Adipocyte (in vitro differentiated cells): ENCODE measurements around the gene TMPRSS11D.

Experiments
- DNase-seq: peaks from one replicate; pipeline ENCODE4 v3.0.0-alpha.2; 2015; ENCODE audit warnings: low read depth
- H3K27me3 ChIP-seq: replicated peaks from 2 replicates; pipeline ENCODE4 v1.7.0; 2013; ENCODE audit warnings: mild to moderate bottlenecking, low read length, moderate library complexity; ENCODE audit not compliant: control insufficient read depth, insufficient read depth
- H3K36me3 ChIP-seq: 2 replicates; pipeline ENCODE4 v1.7.0; 2013; ENCODE audit warnings: low read length, mild to moderate bottlenecking, moderate library complexity; ENCODE audit not compliant: control insufficient read depth, insufficient read depth, severe bottlenecking
- H3K4me1 ChIP-seq: 2 replicates; pipeline ENCODE4 v1.7.0; 2013; ENCODE audit warnings: mild to moderate bottlenecking, low read length, moderate library complexity; ENCODE audit not compliant: control insufficient read depth, insufficient read depth
- H3K4me3 ChIP-seq: 2 replicates; pipeline ENCODE4 v1.7.0; 2013; ENCODE audit warnings: mild to moderate bottlenecking, low read length, moderate library complexity
- H3K9ac ChIP-seq: 2 replicates; pipeline ENCODE4 v1.7.0; 2013; ENCODE audit warnings: mild to moderate bottlenecking, low read length, moderate library complexity
- H3K9me3 ChIP-seq: 2 replicates; pipeline ENCODE4 v1.7.0; 2013; ENCODE audit warnings: mild to moderate bottlenecking, low read length, moderate library complexity; ENCODE audit not compliant: control insufficient read depth

Gene TMPRSS11D

DNA sequence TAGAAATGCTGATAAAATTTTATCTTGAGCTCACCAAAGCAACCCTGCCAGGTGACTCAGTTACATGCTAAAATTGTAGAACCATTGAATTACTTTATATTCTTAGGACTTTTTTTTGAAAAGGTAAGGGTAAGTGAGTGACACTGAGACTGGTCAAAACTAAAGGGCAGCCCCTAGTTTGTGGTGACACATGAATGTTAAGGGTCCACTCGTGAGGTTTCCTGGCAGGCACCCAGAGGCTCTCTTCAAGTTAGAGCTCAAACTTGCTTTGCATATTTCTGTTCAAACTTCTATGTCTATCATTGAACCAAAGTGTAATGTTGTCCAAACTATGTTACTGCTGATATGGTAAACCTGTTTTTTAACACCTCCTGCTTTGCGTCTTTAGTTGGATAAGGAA, 30.5 kb downstream of the TMPRSS11D start:
- no peaks in the 10 kb centered on the region for H3K4me1 ChIP-seq

DNA sequence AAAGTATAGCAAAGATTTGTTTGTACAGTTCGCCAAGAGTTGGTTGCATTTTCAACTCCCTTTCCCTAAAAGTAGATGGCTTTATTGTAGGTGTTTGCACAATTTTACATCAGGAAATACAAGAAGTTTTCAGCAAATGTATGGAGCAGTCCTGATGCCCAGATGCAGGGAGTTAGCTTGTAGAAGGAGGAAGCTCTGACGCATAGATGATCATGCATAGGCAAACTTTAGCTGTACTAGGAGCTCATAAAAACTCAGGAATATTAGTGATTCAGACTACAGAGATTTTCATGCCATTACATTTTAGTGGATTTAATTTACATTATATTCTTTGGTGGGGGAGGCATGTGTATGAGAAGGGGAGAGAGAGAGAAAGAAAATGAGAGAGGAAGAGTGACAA, 62.9 kb downstream of the TMPRSS11D start:
- H3K36me3 ChIP-seq, result no peaks in the 10 kb centered on the region
- H3K4me1 ChIP-seq, result no peaks in the 10 kb centered on the region
- no peak overlapping the region for H3K4me3 ChIP-seq
- H3K27me3 ChIP-seq, result no peaks in the 10 kb centered on the region
- no peak overlapping the region for H3K9ac ChIP-seq
- no peaks in the 10 kb centered on the region for H3K9me3 ChIP-seq
- no peak for DNase-seq

More for the DNA sequence above, 30.5 kb downstream of the TMPRSS11D start:
- Histone ChIP-seq H3K4me3 (no peak overlapping the region), H3K9me3 (no peaks in the 10 kb centered on the region), H3K27me3 (no peaks in the 10 kb centered on the region), H3K9ac (no peak overlapping the region), H3K36me3 (no peaks in the 10 kb centered on the region)
- DNase-seq, result no peak

DNA sequence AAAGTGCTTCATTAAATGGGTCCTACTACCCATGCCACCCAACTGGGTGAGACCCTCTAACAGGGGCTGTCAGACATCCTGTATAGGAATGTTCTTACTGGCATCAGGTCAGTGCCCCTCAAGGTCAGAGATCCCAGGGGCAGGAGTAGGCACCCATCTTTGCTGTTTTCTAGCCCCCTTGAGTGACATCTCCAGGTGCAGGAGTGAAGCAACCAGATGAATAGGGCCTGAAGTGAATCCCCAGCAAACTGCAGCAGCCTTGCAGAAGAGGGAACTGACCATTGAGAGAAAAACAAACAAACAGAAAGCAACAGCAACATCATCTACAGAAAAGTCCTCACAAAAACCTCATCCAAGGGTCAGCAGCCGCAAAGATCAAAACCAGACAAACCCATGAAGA, 73.8 kb downstream of the TMPRSS11D start:
- no peak overlapping the region for H3K4me3 ChIP-seq
- H3K9me3 ChIP-seq, result no peaks in the 10 kb centered on the region
- H3K9ac ChIP-seq, result no peak overlapping the region
- H3K27me3 ChIP-seq, result no peaks in the 10 kb centered on the region
- no peak for DNase-seq
- no peaks in the 10 kb centered on the region for H3K4me1 ChIP-seq
- no peaks in the 10 kb centered on the region for H3K36me3 ChIP-seq

DNA sequence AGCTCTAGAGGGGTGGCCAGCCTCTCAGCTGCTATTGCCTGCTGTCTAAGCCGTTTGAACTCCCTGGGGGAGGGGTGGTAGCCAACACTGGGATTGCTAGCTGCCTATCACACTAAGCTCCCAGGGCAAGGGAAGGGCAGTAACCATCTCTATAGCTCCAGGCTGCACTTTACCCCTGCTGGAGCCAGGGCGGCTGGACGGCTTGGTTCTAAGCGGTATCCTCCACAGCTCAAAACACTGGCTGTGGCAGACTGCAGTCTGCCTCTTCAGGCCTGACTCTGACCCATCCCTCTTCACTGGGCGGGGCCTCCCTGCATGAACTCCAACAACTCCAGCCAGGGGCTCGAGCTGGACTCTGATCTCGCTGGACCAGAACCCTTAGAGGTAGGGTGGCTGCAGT, 74.3 kb downstream of the TMPRSS11D start:
- H3K9ac ChIP-seq, result no peak overlapping the region
- H3K4me1 ChIP-seq, result no peaks in the 10 kb centered on the region
- no peaks in the 10 kb centered on the region for H3K9me3 ChIP-seq
- H3K4me3 ChIP-seq, result no peak overlapping the region
- DNase-seq, result no peak
- no peaks in the 10 kb centered on the region for H3K27me3 ChIP-seq
- H3K36me3 ChIP-seq, result no peaks in the 10 kb centered on the region

DNA sequence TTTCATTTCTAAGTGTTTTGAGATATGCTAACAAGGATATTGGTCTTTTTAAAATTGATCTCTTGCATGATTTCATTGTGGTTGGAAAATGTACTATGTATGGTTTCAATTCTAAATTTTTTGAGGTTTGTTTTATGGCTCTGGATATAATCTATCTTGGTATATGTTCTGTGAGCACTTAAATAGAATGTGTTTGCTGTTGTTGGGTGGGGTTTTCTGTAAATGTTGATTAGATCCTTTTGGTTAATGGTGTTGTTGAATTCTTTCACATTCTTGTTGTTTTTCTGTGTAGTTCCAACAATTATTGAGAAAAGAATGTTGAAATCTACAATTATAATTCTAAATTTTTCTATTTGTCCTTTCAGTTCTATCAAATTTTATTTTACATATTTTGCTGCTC, 87.0 kb downstream of the TMPRSS11D start:
- no peaks in the 10 kb centered on the region for H3K36me3 ChIP-seq
- H3K4me3 ChIP-seq, result no peak overlapping the region
- H3K27me3 ChIP-seq, result no peaks in the 10 kb centered on the region
- no peaks in the 10 kb centered on the region for H3K9me3 ChIP-seq
- H3K9ac ChIP-seq, result no peak overlapping the region
- no peak for DNase-seq
- no peaks in the 10 kb centered on the region for H3K4me1 ChIP-seq

DNA sequence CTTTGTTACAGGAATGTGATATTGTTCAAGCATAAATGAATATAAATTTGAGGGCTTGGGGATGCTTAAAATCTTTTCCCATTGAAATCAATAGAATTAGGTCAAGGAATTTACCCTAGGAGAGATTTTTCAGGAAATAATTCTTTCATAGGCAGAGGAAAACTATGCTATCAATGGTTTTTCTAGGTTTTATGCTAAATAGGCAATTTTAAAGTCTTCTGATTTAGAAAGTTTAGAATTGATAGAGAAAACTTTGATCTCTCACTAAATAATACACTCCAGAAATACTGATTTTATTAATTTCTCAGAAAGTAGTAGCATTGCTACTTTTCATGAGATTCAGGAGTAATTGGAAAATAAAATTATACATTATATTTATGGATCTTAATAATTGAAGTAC, 93.1 kb downstream of the TMPRSS11D start:
- H3K36me3 ChIP-seq, result no peaks in the 10 kb centered on the region
- H3K4me3 ChIP-seq, result no peak overlapping the region
- no peak for DNase-seq
- no peaks in the 10 kb centered on the region for H3K4me1 ChIP-seq
- no peak overlapping the region for H3K9ac ChIP-seq
- no peaks in the 10 kb centered on the region for H3K9me3 ChIP-seq
- no peaks in the 10 kb centered on the region for H3K27me3 ChIP-seq

DNA sequence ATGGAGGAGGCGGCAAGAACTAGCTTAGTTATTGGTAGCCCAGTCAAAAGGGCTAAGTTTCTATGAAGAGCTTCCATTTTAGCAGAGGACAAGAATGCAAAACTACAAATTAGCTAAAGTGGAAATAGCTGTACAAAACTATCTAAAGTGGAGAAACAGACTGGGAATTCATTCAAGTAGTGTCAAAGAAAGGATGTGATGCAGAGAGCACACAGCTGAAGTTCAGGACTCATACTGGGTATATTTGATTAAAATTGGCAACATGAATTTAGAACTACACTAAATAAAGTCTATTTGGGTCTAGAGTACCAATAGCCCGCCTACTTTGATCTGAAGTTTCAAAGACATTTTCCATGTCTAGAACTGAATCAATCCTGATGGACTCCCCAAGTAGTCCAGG, 96.5 kb downstream of the TMPRSS11D start:
- Histone ChIP-seq H3K27me3 (no peaks in the 10 kb centered on the region), H3K4me3 (no peak overlapping the region), H3K36me3 (no peaks in the 10 kb centered on the region), H3K9ac (no peak overlapping the region), H3K9me3 (no peaks in the 10 kb centered on the region), H3K4me1 (no peaks in the 10 kb centered on the region)
- DNase-seq, result no peak

DNA sequence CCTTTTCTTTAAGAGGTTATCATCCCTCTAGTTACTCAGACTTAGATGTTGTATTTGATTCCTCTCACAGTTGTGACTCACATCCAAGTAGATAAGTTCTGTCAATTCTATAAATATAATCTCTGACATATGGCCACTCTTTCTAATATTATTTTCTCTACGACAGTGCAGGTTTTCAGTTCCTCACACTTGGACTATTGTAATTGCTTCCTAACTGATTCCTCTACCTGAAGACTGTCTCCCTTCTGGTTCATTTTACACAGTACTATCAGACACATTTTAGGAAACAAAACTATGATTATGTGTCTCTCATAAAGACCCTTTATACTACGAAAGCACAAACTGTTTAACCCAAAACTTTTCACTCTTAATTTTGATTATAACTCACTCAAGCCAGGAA, 98.3 kb downstream of the TMPRSS11D start:
- H3K36me3 ChIP-seq, result no peaks in the 10 kb centered on the region
- no peak overlapping the region for H3K4me3 ChIP-seq
- H3K27me3 ChIP-seq, result no peaks in the 10 kb centered on the region
- H3K9ac ChIP-seq, result no peak overlapping the region
- H3K4me1 ChIP-seq, result no peaks in the 10 kb centered on the region
- H3K9me3 ChIP-seq, result no peaks in the 10 kb centered on the region
- no peak for DNase-seq

DNA sequence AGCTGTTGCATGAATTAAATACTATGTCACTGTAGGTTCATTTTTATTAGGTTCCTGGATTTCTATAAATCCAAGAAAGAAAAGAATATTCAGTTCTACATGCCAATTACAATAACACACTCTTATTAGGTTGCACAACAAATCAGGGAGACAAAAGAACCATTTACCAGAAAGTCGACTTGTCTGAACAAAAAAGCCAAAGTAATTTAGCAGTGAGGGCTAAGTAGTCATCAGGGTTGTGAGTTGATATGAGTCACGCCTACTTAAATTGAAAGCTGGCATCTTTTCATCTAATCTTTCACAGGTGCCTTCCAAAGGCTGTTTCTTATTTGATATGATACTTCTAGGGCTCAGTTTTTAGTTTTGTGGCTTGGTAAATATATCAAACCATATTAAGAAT, 104.2 kb downstream of the TMPRSS11D start:
- DNase-seq, result no peak
- Histone ChIP-seq H3K9me3 (no peaks in the 10 kb centered on the region), H3K4me1 (no peaks in the 10 kb centered on the region), H3K9ac (no peak overlapping the region), H3K36me3 (no peaks in the 10 kb centered on the region), H3K4me3 (no peak overlapping the region), H3K27me3 (no peaks in the 10 kb centered on the region)

DNA sequence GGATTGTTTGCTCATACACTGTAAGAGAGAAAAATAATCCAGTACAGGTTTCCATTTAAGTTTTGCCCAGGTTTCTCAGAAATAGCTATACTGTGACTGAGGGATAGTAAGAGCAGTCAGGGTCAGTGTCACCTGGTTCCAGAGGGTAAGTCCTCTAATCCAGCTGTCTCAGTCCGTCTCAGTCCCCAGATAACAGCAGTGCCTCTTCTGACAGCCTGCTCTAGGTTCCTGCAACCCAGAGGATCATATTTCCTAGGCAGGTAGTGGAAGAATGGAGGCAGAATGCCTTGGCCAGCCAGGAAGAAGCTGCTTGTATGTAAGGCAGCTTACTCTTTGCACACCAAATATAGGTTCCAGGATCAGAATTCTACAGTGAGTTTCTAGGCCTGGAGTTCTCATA, 107.1 kb downstream of the TMPRSS11D start:
- Histone ChIP-seq H3K4me3 (no peak overlapping the region), H3K27me3 (no peaks in the 10 kb centered on the region), H3K36me3 (no peaks in the 10 kb centered on the region), H3K9me3 (no peaks in the 10 kb centered on the region), H3K9ac (no peak overlapping the region), H3K4me1 (no peaks in the 10 kb centered on the region)
- no peak for DNase-seq
